GM12878 (cell line): Measurements from ENCODE around the gene CPSF4. TPM values are rescaled to one million over a fixed set of nuclear protein-coding genes. Genes with fewer than 3 reads are reported as not detected.
A peak's percentile ranks its signal among the peaks of the same experiment; 100 is the strongest.

ENCODE experiments used
- CBX3 ChIP-seq: fragments of 200-600 bp; sonication (generic); IDR thresholded peaks from 2 replicates; pipeline ENCODE4 v1.6.1; 2016; ENCODE audit warnings: low read depth, borderline replicate concordance
- EED ChIP-seq: sonication (generic); IDR thresholded peaks from 2 replicates; pipeline ENCODE4 v1.6.1; 2016; ENCODE audit warnings: antibody characterized with exemption, low read depth
- EP300 ChIP-seq, 2 experiments: fragments of 150-350 bp in 1 of 2; IDR thresholded peaks; 2 replicates each; pipeline ENCODE4 v1.6.1; 2011 to 2012; ENCODE audit warnings: low read depth in 2 of 2, low read length in 2 of 2, borderline replicate concordance in 1 of 2, improper control_type of control experiment in 1 of 2, inconsistent platforms in 1 of 2; ENCODE audit not compliant: control insufficient read depth in 1 of 2
- EZH2 ChIP-seq: IDR thresholded peaks from 2 replicates; pipeline ENCODE4 v1.6.1; 2012; ENCODE audit warnings: low read depth, mild to moderate bottlenecking, control low read depth, inconsistent platforms, low read length, borderline replicate concordance; ENCODE audit not compliant: control insufficient read depth
- HCFC1 ChIP-seq: fragments of 150-350 bp; IDR thresholded peaks from 2 replicates; pipeline ENCODE4 v1.6.1; 2014; ENCODE audit warnings: low read length
- IKZF2 ChIP-seq, 2 experiments: fragments of 450-650 bp; IDR thresholded peaks; 2 replicates each; pipeline ENCODE4 v1.6.1; 2017; ENCODE audit warnings: mild to moderate bottlenecking in 2 of 2, moderate library complexity in 2 of 2
- PML ChIP-seq: IDR thresholded peaks from 2 replicates; pipeline ENCODE4 v1.6.1; 2012; ENCODE audit warnings: low read length, inconsistent platforms
- POLR2AphosphoS2 ChIP-seq: IDR thresholded peaks from 2 replicates; pipeline ENCODE4 v1.6.1; 2011; ENCODE audit warnings: low read depth, mild to moderate bottlenecking, low read length, improper control_type of control experiment, moderate library complexity
- RFX5 ChIP-seq: IDR thresholded peaks from 2 replicates; pipeline ENCODE4 v1.6.1; 2011; ENCODE audit warnings: low read depth, low read length, improper control_type of control experiment
- SIX5 ChIP-seq: IDR thresholded peaks from 2 replicates; pipeline ENCODE4 v1.6.1; 2011; ENCODE audit warnings: mild to moderate bottlenecking, low read depth, low read length, moderate library complexity; ENCODE audit not compliant: severe bottlenecking
- polyA plus RNA-seq, 11 experiments: library from polyadenylated mRNA; depleted of rRNA in 4 of 11; unstranded in 6 of 11; stranded (reverse) in 5 of 11; fragments of >200 nt; fragmentation: Nextera tagmentation in 4 of 11; fragmentation: Illumina TruSeq in 1 of 11; extraction: Ambion mirVana in 4 of 11; extraction: Trizol in 1 of 11; gene quantifications; 1 replicate in 1 of 11; 2 replicates in 10 of 11; pipeline versions ENCODE4 v1.2.1 to v1.2.3, GENCODE V29; 2011 to 2016; ENCODE audit warnings: inconsistent platforms in 2 of 11, missing spikeins in 2 of 11, low read depth in 1 of 11
- total RNA-seq, 4 experiments: library from RNA; depleted of rRNA in 3 of 4; stranded (reverse); fragments of >200 nt in 3 of 4; fragmentation: Illumina TruSeq in 1 of 4; extraction: Trizol in 1 of 4; gene quantifications; 2 replicates each; pipeline versions ENCODE4 v1.2.1 to v1.2.3, GENCODE V29; 2013 to 2021
- TF ChIP-seq, protein P1 (sequence below): fragments of 450-650 bp; IDR thresholded peaks from 2 replicates; pipeline ENCODE4 v1.6.1; 2017; ENCODE audit warnings: antibody characterized with exemption, mild to moderate bottlenecking, moderate library complexity
- TF ChIP-seq, protein P2 (sequence below): fragments of 450-650 bp; conservative IDR thresholded peaks from 2 replicates; pipeline ENCODE4 v1.6.1; 2017; ENCODE audit warnings: mild to moderate bottlenecking, moderate library complexity
- TF ChIP-seq, protein P3 (sequence below): IDR thresholded peaks from 2 replicates; pipeline ENCODE4 v1.6.1; 2012; ENCODE audit warnings: low read depth, low read length, improper control_type of control experiment
- TF ChIP-seq, protein P4 (sequence below): fragments of 450-650 bp; IDR thresholded peaks from 2 replicates; pipeline ENCODE4 v1.6.1; 2017; ENCODE audit warnings: mild to moderate bottlenecking, moderate library complexity
- TF ChIP-seq, protein P5 (sequence below): fragments of 450-650 bp; IDR thresholded peaks from 2 replicates; pipeline ENCODE4 v1.6.1; 2017; ENCODE audit warnings: low read depth, mild to moderate bottlenecking, moderate library complexity

The CPSF4 gene
- total and polyA plus RNA-seq, 10 of the 15 experiments (the other 5 are each of a cell fraction or from before 2014, with no cell fraction given), result 13.6 to 70.1 (median 45.0) TPM

DNA sequence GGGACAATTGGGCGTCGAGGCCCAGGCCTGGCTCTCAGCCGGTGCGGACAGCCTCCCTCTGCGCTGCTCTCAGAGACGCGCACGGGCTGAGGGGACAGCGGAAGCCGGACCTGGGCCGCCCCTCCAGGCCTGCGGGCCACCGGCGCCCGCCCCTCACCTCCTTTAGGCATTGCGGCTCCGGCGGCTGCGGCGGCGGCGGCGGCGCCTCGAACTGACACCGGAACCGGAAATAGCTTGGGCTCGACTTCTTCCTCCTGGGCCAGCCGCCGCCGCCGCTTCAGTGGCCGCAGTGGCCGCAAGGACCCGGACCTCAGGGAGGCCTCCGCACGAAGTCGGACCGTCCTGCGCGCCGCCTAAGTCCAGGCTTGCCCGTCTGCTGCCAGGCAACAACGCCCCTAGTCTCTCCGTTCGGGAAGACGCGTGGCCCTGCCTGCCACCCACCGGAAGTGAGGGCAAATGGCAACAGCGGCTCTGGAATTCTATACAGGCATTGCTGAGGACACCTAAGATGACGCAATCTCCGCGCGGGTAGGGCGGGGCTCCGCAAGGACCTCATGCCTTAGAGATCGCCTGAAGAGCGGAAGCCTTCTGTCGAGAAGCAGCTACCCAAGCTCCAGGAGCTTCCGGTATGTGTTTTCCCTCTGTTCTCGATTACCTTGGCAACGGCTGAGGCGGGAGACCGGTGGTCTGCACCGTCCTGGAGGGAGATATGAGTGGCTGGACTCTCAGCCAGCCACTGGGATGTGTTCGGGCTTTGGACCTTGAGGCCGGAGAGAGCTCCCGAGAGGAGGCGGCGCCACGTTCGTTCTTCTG, 30.2 kb upstream of the CPSF4 start, which contains the start of the genes BUD31 and PDAP1 (continued):
- TF ChIP-seq, protein P1, sequence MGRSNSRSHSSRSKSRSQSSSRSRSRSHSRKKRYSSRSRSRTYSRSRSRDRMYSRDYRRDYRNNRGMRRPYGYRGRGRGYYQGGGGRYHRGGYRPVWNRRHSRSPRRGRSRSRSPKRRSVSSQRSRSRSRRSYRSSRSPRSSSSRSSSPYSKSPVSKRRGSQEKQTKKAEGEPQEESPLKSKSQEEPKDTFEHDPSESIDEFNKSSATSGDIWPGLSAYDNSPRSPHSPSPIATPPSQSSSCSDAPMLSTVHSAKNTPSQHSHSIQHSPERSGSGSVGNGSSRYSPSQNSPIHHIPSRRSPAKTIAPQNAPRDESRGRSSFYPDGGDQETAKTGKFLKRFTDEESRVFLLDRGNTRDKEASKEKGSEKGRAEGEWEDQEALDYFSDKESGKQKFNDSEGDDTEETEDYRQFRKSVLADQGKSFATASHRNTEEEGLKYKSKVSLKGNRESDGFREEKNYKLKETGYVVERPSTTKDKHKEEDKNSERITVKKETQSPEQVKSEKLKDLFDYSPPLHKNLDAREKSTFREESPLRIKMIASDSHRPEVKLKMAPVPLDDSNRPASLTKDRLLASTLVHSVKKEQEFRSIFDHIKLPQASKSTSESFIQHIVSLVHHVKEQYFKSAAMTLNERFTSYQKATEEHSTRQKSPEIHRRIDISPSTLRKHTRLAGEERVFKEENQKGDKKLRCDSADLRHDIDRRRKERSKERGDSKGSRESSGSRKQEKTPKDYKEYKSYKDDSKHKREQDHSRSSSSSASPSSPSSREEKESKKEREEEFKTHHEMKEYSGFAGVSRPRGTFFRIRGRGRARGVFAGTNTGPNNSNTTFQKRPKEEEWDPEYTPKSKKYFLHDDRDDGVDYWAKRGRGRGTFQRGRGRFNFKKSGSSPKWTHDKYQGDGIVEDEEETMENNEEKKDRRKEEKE, result no peak
- TF ChIP-seq IKZF2 (IDR thresholded peaks at IDR 0.05) (peak; percentile 4 to 9; a peak in 3 of 4 replicates), EP300 (IDR thresholded peaks at IDR 0.05; ENCODE audit: borderline replicate concordance in 1 of 2, control insufficient read depth in 1 of 2, low read depth in 2 of 2, low read length in 2 of 2) (peak in 1 of 2 experiments; percentile 43; a peak in 1 of 4 replicates), CBX3 (no peak), PML (peak; percentile 97), EZH2 (no peak), POLR2AphosphoS2 (peak; percentile 93), SIX5 (no peak), RFX5 (0 out of 2 replicates have a peak, but pooled peaks have one; percentile 17), EED (0 out of 2 replicates have a peak, but pooled peaks have one; percentile 21), HCFC1 (peak; percentile 74)
- TF ChIP-seq, protein P2, sequence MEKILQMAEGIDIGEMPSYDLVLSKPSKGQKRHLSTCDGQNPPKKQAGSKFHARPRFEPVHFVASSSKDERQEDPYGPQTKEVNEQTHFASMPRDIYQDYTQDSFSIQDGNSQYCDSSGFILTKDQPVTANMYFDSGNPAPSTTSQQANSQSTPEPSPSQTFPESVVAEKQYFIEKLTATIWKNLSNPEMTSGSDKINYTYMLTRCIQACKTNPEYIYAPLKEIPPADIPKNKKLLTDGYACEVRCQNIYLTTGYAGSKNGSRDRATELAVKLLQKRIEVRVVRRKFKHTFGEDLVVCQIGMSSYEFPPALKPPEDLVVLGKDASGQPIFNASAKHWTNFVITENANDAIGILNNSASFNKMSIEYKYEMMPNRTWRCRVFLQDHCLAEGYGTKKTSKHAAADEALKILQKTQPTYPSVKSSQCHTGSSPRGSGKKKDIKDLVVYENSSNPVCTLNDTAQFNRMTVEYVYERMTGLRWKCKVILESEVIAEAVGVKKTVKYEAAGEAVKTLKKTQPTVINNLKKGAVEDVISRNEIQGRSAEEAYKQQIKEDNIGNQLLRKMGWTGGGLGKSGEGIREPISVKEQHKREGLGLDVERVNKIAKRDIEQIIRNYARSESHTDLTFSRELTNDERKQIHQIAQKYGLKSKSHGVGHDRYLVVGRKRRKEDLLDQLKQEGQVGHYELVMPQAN, result peak; percentile 79
- TF ChIP-seq, protein P3, sequence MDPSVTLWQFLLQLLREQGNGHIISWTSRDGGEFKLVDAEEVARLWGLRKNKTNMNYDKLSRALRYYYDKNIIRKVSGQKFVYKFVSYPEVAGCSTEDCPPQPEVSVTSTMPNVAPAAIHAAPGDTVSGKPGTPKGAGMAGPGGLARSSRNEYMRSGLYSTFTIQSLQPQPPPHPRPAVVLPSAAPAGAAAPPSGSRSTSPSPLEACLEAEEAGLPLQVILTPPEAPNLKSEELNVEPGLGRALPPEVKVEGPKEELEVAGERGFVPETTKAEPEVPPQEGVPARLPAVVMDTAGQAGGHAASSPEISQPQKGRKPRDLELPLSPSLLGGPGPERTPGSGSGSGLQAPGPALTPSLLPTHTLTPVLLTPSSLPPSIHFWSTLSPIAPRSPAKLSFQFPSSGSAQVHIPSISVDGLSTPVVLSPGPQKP, result peak; percentile 94
- TF ChIP-seq, protein P4, sequence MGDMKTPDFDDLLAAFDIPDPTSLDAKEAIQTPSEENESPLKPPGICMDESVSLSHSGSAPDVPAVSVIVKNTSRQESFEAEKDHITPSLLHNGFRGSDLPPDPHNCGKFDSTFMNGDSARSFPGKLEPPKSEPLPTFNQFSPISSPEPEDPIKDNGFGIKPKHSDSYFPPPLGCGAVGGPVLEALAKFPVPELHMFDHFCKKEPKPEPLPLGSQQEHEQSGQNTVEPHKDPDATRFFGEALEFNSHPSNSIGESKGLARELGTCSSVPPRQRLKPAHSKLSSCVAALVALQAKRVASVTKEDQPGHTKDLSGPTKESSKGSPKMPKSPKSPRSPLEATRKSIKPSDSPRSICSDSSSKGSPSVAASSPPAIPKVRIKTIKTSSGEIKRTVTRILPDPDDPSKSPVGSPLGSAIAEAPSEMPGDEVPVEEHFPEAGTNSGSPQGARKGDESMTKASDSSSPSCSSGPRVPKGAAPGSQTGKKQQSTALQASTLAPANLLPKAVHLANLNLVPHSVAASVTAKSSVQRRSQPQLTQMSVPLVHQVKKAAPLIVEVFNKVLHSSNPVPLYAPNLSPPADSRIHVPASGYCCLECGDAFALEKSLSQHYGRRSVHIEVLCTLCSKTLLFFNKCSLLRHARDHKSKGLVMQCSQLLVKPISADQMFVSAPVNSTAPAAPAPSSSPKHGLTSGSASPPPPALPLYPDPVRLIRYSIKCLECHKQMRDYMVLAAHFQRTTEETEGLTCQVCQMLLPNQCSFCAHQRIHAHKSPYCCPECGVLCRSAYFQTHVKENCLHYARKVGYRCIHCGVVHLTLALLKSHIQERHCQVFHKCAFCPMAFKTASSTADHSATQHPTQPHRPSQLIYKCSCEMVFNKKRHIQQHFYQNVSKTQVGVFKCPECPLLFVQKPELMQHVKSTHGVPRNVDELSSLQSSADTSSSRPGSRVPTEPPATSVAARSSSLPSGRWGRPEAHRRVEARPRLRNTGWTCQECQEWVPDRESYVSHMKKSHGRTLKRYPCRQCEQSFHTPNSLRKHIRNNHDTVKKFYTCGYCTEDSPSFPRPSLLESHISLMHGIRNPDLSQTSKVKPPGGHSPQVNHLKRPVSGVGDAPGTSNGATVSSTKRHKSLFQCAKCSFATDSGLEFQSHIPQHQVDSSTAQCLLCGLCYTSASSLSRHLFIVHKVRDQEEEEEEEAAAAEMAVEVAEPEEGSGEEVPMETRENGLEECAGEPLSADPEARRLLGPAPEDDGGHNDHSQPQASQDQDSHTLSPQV, result peak; percentile 96
- TF ChIP-seq, protein P5, sequence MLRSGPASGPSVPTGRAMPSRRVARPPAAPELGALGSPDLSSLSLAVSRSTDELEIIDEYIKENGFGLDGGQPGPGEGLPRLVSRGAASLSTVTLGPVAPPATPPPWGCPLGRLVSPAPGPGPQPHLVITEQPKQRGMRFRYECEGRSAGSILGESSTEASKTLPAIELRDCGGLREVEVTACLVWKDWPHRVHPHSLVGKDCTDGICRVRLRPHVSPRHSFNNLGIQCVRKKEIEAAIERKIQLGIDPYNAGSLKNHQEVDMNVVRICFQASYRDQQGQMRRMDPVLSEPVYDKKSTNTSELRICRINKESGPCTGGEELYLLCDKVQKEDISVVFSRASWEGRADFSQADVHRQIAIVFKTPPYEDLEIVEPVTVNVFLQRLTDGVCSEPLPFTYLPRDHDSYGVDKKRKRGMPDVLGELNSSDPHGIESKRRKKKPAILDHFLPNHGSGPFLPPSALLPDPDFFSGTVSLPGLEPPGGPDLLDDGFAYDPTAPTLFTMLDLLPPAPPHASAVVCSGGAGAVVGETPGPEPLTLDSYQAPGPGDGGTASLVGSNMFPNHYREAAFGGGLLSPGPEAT, result peak; percentile 85; the same call in 1 of the 2 replicates
